ENCODE measurements around the gene NCBP1.

DNA sequence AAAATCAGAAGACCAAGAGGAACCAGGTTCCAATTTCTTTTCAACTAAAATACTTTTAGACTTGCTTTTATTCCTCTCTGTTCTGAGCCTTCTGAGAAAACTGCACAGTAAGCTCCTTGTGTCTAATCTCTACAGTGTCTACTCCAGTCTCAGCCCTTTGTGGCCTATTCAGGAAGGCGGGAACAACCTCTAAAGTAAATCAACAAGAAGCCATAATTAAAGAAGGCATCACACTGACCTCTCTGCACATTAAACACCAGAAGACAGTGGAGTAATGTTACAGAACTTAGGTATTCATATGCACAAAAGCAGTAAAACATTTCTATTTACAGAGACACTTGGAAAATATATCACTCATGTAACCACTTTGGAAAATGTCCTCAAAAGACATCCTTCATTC, 48.6 kb downstream of the NCBP1 start:
- TF ChIP-seq CTCF (IDR thresholded peaks at IDR 0.05): no peak
- no peak for TF ChIP-seq EZH2phosphoT487 (IDR thresholded peaks at IDR 0.05)
- TF ChIP-seq EZH2 (IDR thresholded peaks at IDR 0.05): no peak

All from neural progenitor cell (in vitro differentiated cells).